HG03039 (cell line): ENCODE data around the gene OR2AG2.
A peak's percentile ranks its signal among the peaks of the same experiment; 100 is the strongest.

Experiments used
- ATAC-seq: cut with Tn5 transposase; IDR thresholded peaks from one replicate; pipeline ENCODE4 v1.9.1; 2021; ENCODE audit warnings: mild to moderate bottlenecking, moderate library complexity; ENCODE audit not compliant: unreplicated experiment

OR2AG2 gene

GRCh38 chr11:6742260-6742659, 29.5 kb downstream of the OR2AG2 start:
- no peak for ATAC-seq

- ATAC-seq, result no peak
Measured at GRCh38 chr11:6738590-6738989, 33.2 kb downstream of the OR2AG2 start.

- ATAC-seq, result peak; percentile 61
Measured at GRCh38 chr11:6737872-6738466, 33.8 kb downstream of the OR2AG2 start.

- ATAC-seq, result no peak
Measured at GRCh38 chr11:6736495-6737121, 35.2 kb downstream of the OR2AG2 start.

- no peak for ATAC-seq
Measured at GRCh38 chr11:6735306-6735705, 36.5 kb downstream of the OR2AG2 start.

- ATAC-seq, result no peak
Measured at GRCh38 chr11:6734616-6735015, 37.2 kb downstream of the OR2AG2 start.

- ATAC-seq, result no peak
Measured at GRCh38 chr11:6733326-6734275, 38.2 kb downstream of the OR2AG2 start.

- no peak for ATAC-seq
Measured at GRCh38 chr11:6727971-6728760, 43.6 kb downstream of the OR2AG2 start.

GRCh38 chr11:6725386-6725896, 46.3 kb downstream of the OR2AG2 start:
- ATAC-seq, result no peak

- no peak for ATAC-seq
Measured at GRCh38 chr11:6724013-6724412, 47.8 kb downstream of the OR2AG2 start.

GRCh38 chr11:6721343-6721742, 50.4 kb downstream of the OR2AG2 start:
- no peak for ATAC-seq

- ATAC-seq, result no peak
Measured at GRCh38 chr11:6719576-6719975, 52.2 kb downstream of the OR2AG2 start.

GRCh38 chr11:6717426-6717825, 54.4 kb downstream of the OR2AG2 start:
- ATAC-seq, result no peak
